PC-9 (cell line): ENCODE data around the gene BCL6B. TPM values are rescaled to one million over a fixed set of nuclear protein-coding genes. Genes with fewer than 3 reads are reported as not detected.

Source experiments
- BruUV-seq: library from RNA; stranded (reverse); fragments of 400-500 nt; replicated peaks from 2 replicates; lab custom pipeline; 2021; lab: Mats Ljungman, UMichigan
- CTCF ChIA-PET: fragments of 300-600 bp; sonication (Branson Sonifier 250); formaldehyde crosslinking; loops from one replicate; lab custom pipeline; 2022; ENCODE audit warnings: antibody characterized with exemption; lab: Charles Lee
- POLR2A ChIA-PET: fragments of 300-600 bp; sonication (Branson Sonifier 250); formaldehyde crosslinking; loops from one replicate; lab custom pipeline; 2022; ENCODE audit warnings: antibody characterized with exemption; ENCODE audit not compliant: unreplicated experiment; lab: Charles Lee
- DNase-seq, 2 experiments: peaks; one replicate each; pipeline versions ENCODE4 v3.0.0 to v3.0.0-alpha.2; 2015 to 2022; ENCODE audit warnings: mixed read lengths in 1 of 2
- H2AFZ ChIP-seq: fragments of 200-600 bp; sonication (generic); 2 replicates; pipeline ENCODE4 v1.8.1; 2017; ENCODE audit warnings: antibody characterized with exemption
- H3F3A ChIP-seq: fragments of 200-600 bp; sonication (generic); 2 replicates; pipeline ENCODE4 v1.8.1; 2017; ENCODE audit warnings: antibody characterized with exemption, mild to moderate bottlenecking, low read depth; ENCODE audit not compliant: insufficient read depth
- H3K27ac ChIP-seq: fragments of 200-600 bp; sonication (generic); 2 replicates; pipeline ENCODE4 v1.6.1; 2016; ENCODE audit warnings: mixed run types
- H3K27me3 ChIP-seq: fragments of 200-600 bp; sonication (generic); 2 replicates; pipeline ENCODE4 v1.6.1; 2016; ENCODE audit warnings: low read depth, mixed run types; ENCODE audit not compliant: insufficient read depth
- H3K36me3 ChIP-seq: fragments of 200-600 bp; sonication (generic); 2 replicates; pipeline ENCODE4 v1.6.1; 2016; ENCODE audit warnings: low read depth, mixed run types
- H3K4me1 ChIP-seq: fragments of 200-600 bp; sonication (generic); replicated peaks from 2 replicates; pipeline ENCODE4 v1.6.1; 2016; ENCODE audit warnings: mixed run types; ENCODE audit not compliant: insufficient read depth
- H3K4me2 ChIP-seq: fragments of 200-600 bp; sonication (generic); 2 replicates; pipeline ENCODE4 v1.6.1; 2017; ENCODE audit warnings: mixed run types
- H3K4me3 ChIP-seq: fragments of 200-600 bp; sonication (generic); 2 replicates; pipeline ENCODE4 v1.6.1; 2016; ENCODE audit warnings: mixed run types
- H3K79me2 ChIP-seq: fragments of 200-600 bp; sonication (generic); 2 replicates; pipeline ENCODE4 v1.6.1; 2017; ENCODE audit warnings: low read depth, mixed run types
- H3K9me2 ChIP-seq: fragments of 200-600 bp; sonication (generic); 2 replicates; pipeline ENCODE4 v1.8.1; 2017; ENCODE audit warnings: mild to moderate bottlenecking; ENCODE audit not compliant: insufficient read depth
- H3K9me3 ChIP-seq: fragments of 200-600 bp; sonication (generic); 2 replicates; pipeline ENCODE4 v1.8.1; 2016; ENCODE audit warnings: low read depth; ENCODE audit not compliant: insufficient read depth
- H4K20me1 ChIP-seq: fragments of 200-600 bp; sonication (generic); 2 replicates; pipeline ENCODE4 v1.8.1; 2017; ENCODE audit not compliant: insufficient read depth
- EZH2 ChIP-seq: fragments of 200-600 bp; sonication (generic); IDR thresholded peaks from 2 replicates; pipeline ENCODE4 v1.8.0; 2017; ENCODE audit warnings: antibody characterized with exemption, low read depth
- intact Hi-C: fragments of 100-400 bp; cut with micrococcal nuclease; formaldehyde crosslinking; loops from one replicate; pipeline ENCODE4 v1.10.0; 2022; ENCODE audit not compliant: unreplicated experiment
- total RNA-seq: library from RNA; stranded (reverse); gene quantifications from 2 replicates; pipeline ENCODE4 v1.2.3, GENCODE V29; 2021
- TF ChIP-seq, protein P1 (sequence below): fragments of 200-600 bp; sonication (generic); conservative IDR thresholded peaks from 2 replicates; pipeline ENCODE4 v1.6.1; 2017; ENCODE audit warnings: mixed run types, antibody characterized with exemption, mild to moderate bottlenecking, moderate library complexity

BCL6B gene
- total RNA-seq, 1 experiment from 2014 or later, result 0.28 TPM

DNA sequence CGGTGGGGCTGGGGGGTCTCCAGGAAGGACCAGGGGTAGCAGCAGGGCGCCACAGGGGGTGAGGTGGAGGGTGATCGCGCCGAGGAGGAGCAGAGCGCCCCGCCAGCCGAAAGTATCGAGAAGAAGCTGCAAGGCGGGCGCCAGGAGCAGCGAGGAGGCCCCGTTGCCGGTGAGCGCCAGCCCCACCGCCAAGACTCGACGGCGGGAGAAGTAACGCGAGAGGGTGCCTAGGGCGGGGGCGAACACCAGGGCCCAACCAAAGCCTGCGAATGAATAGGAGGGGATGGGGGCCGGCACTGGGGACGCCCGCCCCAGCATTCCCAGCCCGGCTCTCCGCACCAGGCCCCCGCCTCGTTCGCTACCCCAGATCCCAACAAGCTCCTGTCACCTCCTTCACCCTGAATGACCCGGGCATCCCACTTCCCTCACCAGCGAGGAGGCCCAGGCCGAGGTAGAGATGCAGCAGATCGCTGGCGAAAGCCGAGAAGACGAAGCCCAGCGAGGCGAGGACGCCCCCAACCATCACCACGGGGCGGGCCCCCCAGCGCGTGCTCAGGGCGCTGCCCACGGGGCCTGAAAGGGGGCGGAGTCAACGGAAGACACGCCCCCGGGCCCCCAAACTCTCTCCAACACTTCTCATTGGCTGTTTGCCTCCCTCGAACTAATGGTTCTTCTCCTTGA lies 19.8 kb downstream of the BCL6B start:
- Histone ChIP-seq H3K27me3 (no peaks in the 10 kb centered on the region), H3F3A (peaks cover 54% of the 10 kb centered on the region), H3K4me1 (peaks cover 35% of the 10 kb centered on the region), H3K4me3 (no peak overlapping the region), H3K27ac (no peak overlapping the region), H3K9me3 (no peaks in the 10 kb centered on the region), H3K79me2 (peaks cover 4% of the 10 kb centered on the region), H3K36me3 (0 out of 2 replicates have a peak, but pooled peaks cover 4% of the 10 kb centered on the region), H2AFZ (no peak overlapping the region), H4K20me1 (no peaks in the 10 kb centered on the region; the same call in 1 of the 2 replicates), H3K9me2 (no peaks in the 10 kb centered on the region), H3K4me2 (no peak overlapping the region)
- no peak for DNase-seq
- TF ChIP-seq, protein P1, sequence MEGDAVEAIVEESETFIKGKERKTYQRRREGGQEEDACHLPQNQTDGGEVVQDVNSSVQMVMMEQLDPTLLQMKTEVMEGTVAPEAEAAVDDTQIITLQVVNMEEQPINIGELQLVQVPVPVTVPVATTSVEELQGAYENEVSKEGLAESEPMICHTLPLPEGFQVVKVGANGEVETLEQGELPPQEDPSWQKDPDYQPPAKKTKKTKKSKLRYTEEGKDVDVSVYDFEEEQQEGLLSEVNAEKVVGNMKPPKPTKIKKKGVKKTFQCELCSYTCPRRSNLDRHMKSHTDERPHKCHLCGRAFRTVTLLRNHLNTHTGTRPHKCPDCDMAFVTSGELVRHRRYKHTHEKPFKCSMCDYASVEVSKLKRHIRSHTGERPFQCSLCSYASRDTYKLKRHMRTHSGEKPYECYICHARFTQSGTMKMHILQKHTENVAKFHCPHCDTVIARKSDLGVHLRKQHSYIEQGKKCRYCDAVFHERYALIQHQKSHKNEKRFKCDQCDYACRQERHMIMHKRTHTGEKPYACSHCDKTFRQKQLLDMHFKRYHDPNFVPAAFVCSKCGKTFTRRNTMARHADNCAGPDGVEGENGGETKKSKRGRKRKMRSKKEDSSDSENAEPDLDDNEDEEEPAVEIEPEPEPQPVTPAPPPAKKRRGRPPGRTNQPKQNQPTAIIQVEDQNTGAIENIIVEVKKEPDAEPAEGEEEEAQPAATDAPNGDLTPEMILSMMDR, result no peak
- TF ChIP-seq EZH2, result no peak
- intact Hi-C loops, result loop anchor here (10.0 kb wide), 1 partner anchor 542 kb away; the partner anchor contains the start of gene MPDU1
- ChIA-PET CTCF (no interaction called here), POLR2A (no interaction called here)
- no TSS peak for BruUV-seq

DNA sequence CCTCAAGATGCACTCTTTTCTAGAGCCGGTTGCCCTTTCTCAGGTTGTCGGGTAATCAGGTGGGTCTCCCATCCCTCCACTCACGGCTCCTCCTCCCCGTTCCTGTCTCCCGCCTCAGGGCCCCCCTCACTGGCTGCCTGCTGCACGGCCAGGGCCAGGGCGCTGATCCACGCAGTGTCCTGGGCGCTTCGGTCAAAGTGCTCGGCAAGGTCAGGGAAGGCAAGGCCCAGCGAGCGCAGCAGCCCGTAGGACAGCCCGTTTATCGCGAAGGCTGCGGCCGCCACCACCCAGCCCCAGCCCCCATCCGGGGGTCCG lies 20.3 kb downstream of the BCL6B start:
- CTCF ChIA-PET, result no interaction called here
- Histone ChIP-seq H3K27me3 (no peaks in the 10 kb centered on the region), H3K36me3 (no peaks in the 10 kb centered on the region), H3K9me2 (no peaks in the 10 kb centered on the region), H2AFZ (no peak overlapping the region), H3K4me2 (no peak overlapping the region), H3K4me1 (peaks cover 35% of the 10 kb centered on the region), H3F3A (peaks cover 50% of the 10 kb centered on the region), H3K27ac (no peak overlapping the region), H3K79me2 (no peaks in the 10 kb centered on the region), H3K4me3 (no peak overlapping the region), H4K20me1 (no peaks in the 10 kb centered on the region; the same call in 1 of the 2 replicates), H3K9me3 (no peaks in the 10 kb centered on the region)
- no peak for DNase-seq
- POLR2A ChIA-PET, result no interaction called here
- TF ChIP-seq, protein P1, result no peak
- TF ChIP-seq EZH2, result no peak
- no TSS peak for BruUV-seq
- intact Hi-C loops, result loop anchor here (10.0 kb wide), 1 partner anchor 542 kb away; the partner anchor contains the start of gene MPDU1

DNA sequence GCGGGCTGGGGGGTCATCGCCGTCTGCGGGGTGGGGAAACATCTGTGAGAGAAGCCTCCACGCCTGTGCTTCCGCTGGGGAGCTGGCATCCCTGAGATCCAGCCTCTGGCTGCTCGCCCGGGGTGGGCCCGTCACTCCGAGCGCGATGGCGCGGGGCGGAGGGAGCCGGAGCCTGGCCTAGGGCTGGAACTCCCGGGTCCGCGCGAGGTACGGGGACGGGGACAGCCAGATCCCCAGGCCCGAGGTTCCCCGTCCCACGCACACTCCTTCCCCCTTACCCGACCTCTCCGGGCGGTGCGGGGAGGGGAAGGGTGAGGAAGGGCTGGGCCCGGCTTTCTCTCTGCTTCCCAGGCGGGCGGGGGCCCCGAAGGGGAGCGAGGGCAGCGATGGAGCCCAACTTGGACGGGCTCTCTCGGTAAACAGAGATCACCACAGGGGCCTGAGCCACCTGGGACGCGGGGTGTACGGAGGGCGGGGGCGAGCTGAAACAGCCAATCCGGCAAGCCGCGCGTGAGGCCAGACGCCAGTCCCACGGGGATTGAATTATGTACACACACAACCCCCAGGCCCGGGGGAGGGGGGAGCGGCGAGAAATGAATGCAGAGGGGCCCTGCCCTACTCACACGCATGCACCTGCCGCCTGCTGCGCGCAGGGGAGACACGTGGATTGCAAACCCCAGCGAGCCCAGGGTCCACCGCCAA lies 20.8 kb downstream of the BCL6B start, which contains the start of gene SLC16A11:
Gene SLC16A11 (minus strand): TSS at position 596 of the 702 bp plus-strand sequence. CDS start 579 bp downstream, at position 17.
- POLR2A ChIA-PET, result interaction anchor here (0.7 kb wide), 1 partner anchor 113 kb away, joined by 5 read pairs; no protein-coding TSS in a partner anchor

More for the DNA sequence above, 20.8 kb downstream of the BCL6B start, which contains the start of gene SLC16A11:
- H3F3A ChIP-seq, result peaks cover 50% of the 10 kb centered on the region
- no TSS peak for BruUV-seq
- peak in 1 of 2 experiments; percentile 50 for DNase-seq
- H3K27ac ChIP-seq, result peak within 1 kb of the TSS; percentile 97
- H3K4me2 ChIP-seq, result peak within 1 kb of the TSS; percentile 81
- no peaks in the 10 kb centered on the region for H3K9me2 ChIP-seq
- H3K36me3 ChIP-seq, result no peaks in the 10 kb centered on the region
- TF ChIP-seq EZH2, result no peak
- TF ChIP-seq, protein P1, result no peak
- no peak within 1 kb of the TSS for H3K4me3 ChIP-seq
- no peak within 1 kb of the TSS for H2AFZ ChIP-seq
- H4K20me1 ChIP-seq, result no peaks in the 10 kb centered on the region; the same call in 1 of the 2 replicates
- intact Hi-C loops, result loop anchor here (10.0 kb wide), 1 partner anchor 541 kb away; the partner anchor contains the start of gene MPDU1
- H3K27me3 ChIP-seq, result no peaks in the 10 kb centered on the region
- peaks cover 34% of the 10 kb centered on the region for H3K4me1 ChIP-seq
- no peaks in the 10 kb centered on the region for H3K79me2 ChIP-seq
- CTCF ChIA-PET, result no interaction called here
- no peaks in the 10 kb centered on the region for H3K9me3 ChIP-seq
